WTC11 (cell line): ENCODE data around the gene MRPL55. TPM values are rescaled to one million over a fixed set of nuclear protein-coding genes. Genes with fewer than 3 reads are reported as not detected.

Experiments used
- ATAC-seq: fragments of 200-7000 bp; cut with Tn5 transposase; 2 replicates; pipeline ENCODE4 v1.10.0; 2021; ENCODE audit warnings: mild to moderate bottlenecking, moderate library complexity
- CTCF ChIA-PET: fragments of 300-600 bp; sonication (Branson Sonifier 250); formaldehyde crosslinking; loops from one replicate; lab custom pipeline; 2021; ENCODE audit warnings: antibody characterized with exemption; lab: Charles Lee
- POLR2A ChIA-PET: fragments of 350-600 bp; sonication (Branson Sonifier 250); formaldehyde crosslinking; loops from one replicate; lab custom pipeline; 2021; ENCODE audit warnings: antibody characterized with exemption; lab: Charles Lee
- DNase-seq: peaks from one replicate; pipeline ENCODE4 v3.0.0; 2021; ENCODE audit warnings: low spot score
- H3K27ac Mint-ChIP-seq: 2 replicates; pipeline ENCODE4 v1.8.0; 2021; ENCODE audit warnings: mixed read lengths
- H3K27me3 Mint-ChIP-seq: 2 replicates; pipeline ENCODE4 v1.8.0; 2021; ENCODE audit warnings: low read depth, mild to moderate bottlenecking, moderate library complexity, mixed read lengths
- H3K36me3 Mint-ChIP-seq: 2 replicates; pipeline ENCODE4 v1.8.0; 2021; ENCODE audit warnings: mixed read lengths
- H3K4me1 Mint-ChIP-seq: 2 replicates; pipeline ENCODE4 v1.8.0; 2022; ENCODE audit warnings: mixed read lengths
- H3K4me3 Mint-ChIP-seq: 2 replicates; pipeline ENCODE4 v1.8.0; 2021; ENCODE audit warnings: mild to moderate bottlenecking, moderate library complexity, mixed read lengths
- H3K9me3 Mint-ChIP-seq: 2 replicates; pipeline ENCODE4 v1.8.0; 2021; ENCODE audit warnings: mixed read lengths
- CBFB ChIP-seq: sonication (generic); formaldehyde crosslinking; IDR thresholded peaks from 2 replicates; pipeline ENCODE4 v1.8.1; 2022; ENCODE audit warnings: mild to moderate bottlenecking, low read depth, missing genetic modification reagents
- ESRRA ChIP-seq: sonication (generic); formaldehyde crosslinking; IDR thresholded peaks from 2 replicates; pipeline ENCODE4 v1.8.1; 2022; ENCODE audit warnings: mild to moderate bottlenecking, missing genetic modification reagents, borderline replicate concordance
- ETV6 ChIP-seq: sonication (generic); formaldehyde crosslinking; IDR thresholded peaks from 2 replicates; pipeline ENCODE4 v1.8.1; 2022; ENCODE audit warnings: mild to moderate bottlenecking, missing genetic modification reagents
- FOXK1 ChIP-seq: sonication (generic); formaldehyde crosslinking; IDR thresholded peaks from 2 replicates; pipeline ENCODE4 v1.8.0; 2022; ENCODE audit warnings: mild to moderate bottlenecking, moderate library complexity, missing genetic modification reagents
- FOXP1 ChIP-seq: sonication (generic); formaldehyde crosslinking; IDR thresholded peaks from 2 replicates; pipeline ENCODE4 v1.8.0; 2022; ENCODE audit warnings: missing genetic modification reagents, mild to moderate bottlenecking, moderate library complexity, borderline replicate concordance
- GABPB1 ChIP-seq: sonication (generic); formaldehyde crosslinking; IDR thresholded peaks from 2 replicates; pipeline ENCODE4 v1.8.1; 2023; ENCODE audit warnings: mild to moderate bottlenecking, missing genetic modification reagents
- JAZF1 ChIP-seq: fragments of 250-450 bp; sonication (Bioruptor Pico); IDR thresholded peaks from 2 replicates; pipeline ENCODE4 v1.9.0; 2021; ENCODE audit warnings: moderate library complexity, mild to moderate bottlenecking, inconsistent platforms
- NFE2L1 ChIP-seq: sonication (generic); formaldehyde crosslinking; IDR thresholded peaks from 2 replicates; pipeline ENCODE4 v1.8.1; 2023; ENCODE audit warnings: missing genetic modification reagents
- NR3C1 ChIP-seq: sonication (generic); formaldehyde crosslinking; conservative IDR thresholded peaks from 2 replicates; pipeline ENCODE4 v1.8.1; 2023; ENCODE audit warnings: low read depth, mild to moderate bottlenecking, missing genetic modification reagents
- OVOL2 ChIP-seq: fragments of 250-450 bp; sonication (Bioruptor Pico); IDR thresholded peaks from 2 replicates; pipeline ENCODE4 v1.9.0; 2021; ENCODE audit warnings: mild to moderate bottlenecking, borderline replicate concordance
- RELA ChIP-seq: sonication (generic); formaldehyde crosslinking; IDR thresholded peaks from 2 replicates; pipeline ENCODE4 v1.8.1; 2022; ENCODE audit warnings: missing genetic modification reagents, mild to moderate bottlenecking, borderline replicate concordance
- TP53 ChIP-seq: sonication (generic); formaldehyde crosslinking; IDR thresholded peaks from 2 replicates; pipeline ENCODE4 v1.8.1; 2023; ENCODE audit warnings: mild to moderate bottlenecking, missing genetic modification reagents
- ZNF138 ChIP-seq: sonication (generic); formaldehyde crosslinking; conservative IDR thresholded peaks from 2 replicates; pipeline ENCODE4 v1.8.1; 2022; ENCODE audit warnings: mild to moderate bottlenecking, moderate library complexity, missing genetic modification reagents
- ZNF219 ChIP-seq: sonication (generic); formaldehyde crosslinking; IDR thresholded peaks from 2 replicates; pipeline ENCODE4 v1.8.0; 2023; ENCODE audit warnings: missing genetic modification reagents, mild to moderate bottlenecking, borderline replicate concordance
- ZNF317 ChIP-seq: sonication (generic); formaldehyde crosslinking; IDR thresholded peaks from 2 replicates; pipeline ENCODE4 v1.8.1; 2023; ENCODE audit warnings: low read depth, mild to moderate bottlenecking, moderate library complexity, missing genetic modification reagents, borderline replicate concordance
- ZNF396 ChIP-seq: fragments of 250-450 bp; sonication (Bioruptor Pico); IDR thresholded peaks from 2 replicates; pipeline ENCODE4 v1.8.0; 2021; ENCODE audit warnings: mild to moderate bottlenecking, moderate library complexity, borderline replicate concordance
- total RNA-seq: library from RNA; stranded (reverse); gene quantifications from 3 replicates; pipeline ENCODE4 v1.2.3, GENCODE V29; 2021
- TF ChIP-seq, protein P1 (sequence below): sonication (generic); formaldehyde crosslinking; IDR thresholded peaks from 2 replicates; pipeline ENCODE4 v1.8.1; 2023; ENCODE audit warnings: mild to moderate bottlenecking, missing genetic modification reagents
- TF ChIP-seq, protein P2 (sequence below): sonication (generic); formaldehyde crosslinking; IDR thresholded peaks from 2 replicates; pipeline ENCODE4 v1.8.1; 2022; ENCODE audit warnings: missing genetic modification reagents, borderline replicate concordance
- TF ChIP-seq, protein P3 (sequence below): sonication (generic); formaldehyde crosslinking; IDR thresholded peaks from 2 replicates; pipeline ENCODE4 v1.8.1; 2023; ENCODE audit warnings: mild to moderate bottlenecking, missing genetic modification reagents, moderate library complexity
- TF ChIP-seq, protein P4 (sequence below): fragments of 250-450 bp; sonication (Bioruptor Pico); IDR thresholded peaks from 2 replicates; pipeline ENCODE4 v1.8.0; 2021; ENCODE audit warnings: mild to moderate bottlenecking
- TF ChIP-seq, protein P5 (sequence below): sonication (generic); formaldehyde crosslinking; IDR thresholded peaks from 2 replicates; pipeline ENCODE4 v1.8.0; 2023; ENCODE audit warnings: missing genetic modification reagents, mild to moderate bottlenecking, borderline replicate concordance
- TF ChIP-seq, protein P6 (sequence below): sonication (generic); formaldehyde crosslinking; IDR thresholded peaks from 2 replicates; pipeline ENCODE4 v1.8.1; 2022; ENCODE audit warnings: mild to moderate bottlenecking, missing genetic modification reagents, moderate library complexity, borderline replicate concordance

Gene MRPL55
- total RNA-seq, 1 experiment from 2014 or later = 66.9 TPM

DNA sequence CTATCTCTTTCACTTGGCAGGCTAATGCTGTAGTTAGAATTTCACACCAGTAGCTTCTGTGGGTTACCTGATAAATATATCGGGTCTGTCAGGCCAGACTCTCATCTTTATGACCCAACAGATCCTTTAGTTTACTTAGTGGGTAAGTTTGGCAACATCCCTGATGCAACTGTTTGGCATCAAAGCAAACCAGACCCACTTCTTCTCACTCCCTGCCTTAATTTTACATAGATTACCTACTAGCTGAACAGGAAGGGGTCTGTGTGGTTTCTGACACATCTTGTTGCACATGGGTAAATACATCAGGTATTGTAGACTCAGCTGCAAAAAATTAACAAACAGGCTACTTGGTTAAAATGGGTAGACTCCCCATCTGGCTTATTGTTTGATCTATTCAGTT, 27.8 kb upstream of the MRPL55 start:
- CTCF ChIA-PET = no interaction called here
- Mint-ChIP-seq H3K27me3 (peaks cover 59% of the 10 kb centered on the region), H3K36me3 (no peaks in the 10 kb centered on the region), H3K9me3 (no peaks in the 10 kb centered on the region), H3K4me3 (no peak overlapping the region), H3K27ac (no peak overlapping the region), H3K4me1 (peaks cover 7% of the 10 kb centered on the region; the same call in 1 of the 2 replicates)
- DNase-seq (no peak), ATAC-seq (no peak)
- POLR2A ChIA-PET = no interaction called here
- TF ChIP-seq ESRRA (no peak), GABPB1 (CRISPR knock-in tag) (peak; percentile 85), ETV6 (CRISPR knock-in tag) (no peak)
- TF ChIP-seq, protein P1, sequence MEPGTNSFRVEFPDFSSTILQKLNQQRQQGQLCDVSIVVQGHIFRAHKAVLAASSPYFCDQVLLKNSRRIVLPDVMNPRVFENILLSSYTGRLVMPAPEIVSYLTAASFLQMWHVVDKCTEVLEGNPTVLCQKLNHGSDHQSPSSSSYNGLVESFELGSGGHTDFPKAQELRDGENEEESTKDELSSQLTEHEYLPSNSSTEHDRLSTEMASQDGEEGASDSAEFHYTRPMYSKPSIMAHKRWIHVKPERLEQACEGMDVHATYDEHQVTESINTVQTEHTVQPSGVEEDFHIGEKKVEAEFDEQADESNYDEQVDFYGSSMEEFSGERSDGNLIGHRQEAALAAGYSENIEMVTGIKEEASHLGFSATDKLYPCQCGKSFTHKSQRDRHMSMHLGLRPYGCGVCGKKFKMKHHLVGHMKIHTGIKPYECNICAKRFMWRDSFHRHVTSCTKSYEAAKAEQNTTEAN (CRISPR knock-in tag) = no peak
- TF ChIP-seq, protein P2, sequence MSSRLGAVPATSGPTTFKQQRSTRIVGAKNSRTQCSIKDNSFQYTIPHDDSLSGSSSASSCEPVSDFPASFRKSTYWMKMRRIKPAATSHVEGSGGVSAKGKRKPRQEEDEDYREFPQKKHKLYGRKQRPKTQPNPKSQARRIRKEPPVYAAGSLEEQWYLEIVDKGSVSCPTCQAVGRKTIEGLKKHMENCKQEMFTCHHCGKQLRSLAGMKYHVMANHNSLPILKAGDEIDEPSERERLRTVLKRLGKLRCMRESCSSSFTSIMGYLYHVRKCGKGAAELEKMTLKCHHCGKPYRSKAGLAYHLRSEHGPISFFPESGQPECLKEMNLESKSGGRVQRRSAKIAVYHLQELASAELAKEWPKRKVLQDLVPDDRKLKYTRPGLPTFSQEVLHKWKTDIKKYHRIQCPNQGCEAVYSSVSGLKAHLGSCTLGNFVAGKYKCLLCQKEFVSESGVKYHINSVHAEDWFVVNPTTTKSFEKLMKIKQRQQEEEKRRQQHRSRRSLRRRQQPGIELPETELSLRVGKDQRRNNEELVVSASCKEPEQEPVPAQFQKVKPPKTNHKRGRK (CRISPR knock-in tag) = no peak
- TF ChIP-seq, protein P3, sequence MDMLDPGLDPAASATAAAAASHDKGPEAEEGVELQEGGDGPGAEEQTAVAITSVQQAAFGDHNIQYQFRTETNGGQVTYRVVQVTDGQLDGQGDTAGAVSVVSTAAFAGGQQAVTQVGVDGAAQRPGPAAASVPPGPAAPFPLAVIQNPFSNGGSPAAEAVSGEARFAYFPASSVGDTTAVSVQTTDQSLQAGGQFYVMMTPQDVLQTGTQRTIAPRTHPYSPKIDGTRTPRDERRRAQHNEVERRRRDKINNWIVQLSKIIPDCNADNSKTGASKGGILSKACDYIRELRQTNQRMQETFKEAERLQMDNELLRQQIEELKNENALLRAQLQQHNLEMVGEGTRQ (CRISPR knock-in tag) = no peak

DNA sequence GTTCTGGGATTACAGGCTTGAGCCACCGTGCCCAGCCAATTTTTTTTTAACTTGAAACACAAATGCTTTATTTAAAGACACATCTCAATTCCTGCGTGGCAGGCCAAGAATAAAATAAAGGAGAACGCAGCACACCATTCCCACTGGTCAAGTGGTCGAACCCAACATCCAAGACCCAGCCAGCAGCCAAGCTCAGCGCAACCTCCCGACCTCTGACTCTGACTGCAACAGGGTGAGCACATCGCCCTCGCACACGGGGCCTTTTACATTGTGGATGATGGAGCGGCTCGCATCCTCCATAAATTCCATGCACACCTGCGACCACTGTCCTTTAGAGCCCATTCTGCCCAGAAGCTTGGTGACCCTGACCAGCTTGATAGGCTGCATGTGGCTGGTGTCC, 25.5 kb upstream of the MRPL55 start:
- ATAC-seq (no peak), DNase-seq (no peak)
- Mint-ChIP-seq H3K36me3 (no peaks in the 10 kb centered on the region), H3K9me3 (no peaks in the 10 kb centered on the region), H3K4me3 (no peak overlapping the region), H3K4me1 (peaks cover 6% of the 10 kb centered on the region; the same call in 1 of the 2 replicates), H3K27me3 (peaks cover 71% of the 10 kb centered on the region), H3K27ac (no peak overlapping the region)
- TF ChIP-seq ZNF396 (CRISPR knock-in tag) (no peak), JAZF1 (no peak), ETV6 (CRISPR knock-in tag) (no peak)
- CTCF ChIA-PET = interaction anchor here (0.6 kb wide), 1 partner anchor 129 kb away, joined by 3 read pairs; no protein-coding TSS in a partner anchor
- POLR2A ChIA-PET = no interaction called here

DNA sequence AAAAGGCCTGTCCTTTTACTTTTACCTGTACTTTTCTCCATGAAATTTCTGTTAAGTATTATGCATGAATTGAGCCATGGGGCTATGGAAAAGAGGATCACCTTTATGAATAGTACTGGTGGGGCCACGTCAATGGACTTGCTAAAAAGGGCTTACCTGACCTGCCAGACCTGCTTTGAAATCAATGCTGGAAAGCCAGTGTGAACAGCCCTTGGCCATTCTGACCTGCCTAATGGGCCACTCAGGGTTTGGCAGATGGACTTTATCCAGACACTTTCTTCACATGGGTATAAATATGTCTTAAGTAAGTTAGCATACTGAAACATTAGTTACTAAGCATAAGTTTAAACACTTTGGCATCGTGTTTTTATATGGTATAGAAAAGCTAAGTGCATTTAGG, 22.7 kb upstream of the MRPL55 start:
- Mint-ChIP-seq H3K27me3 (peaks cover 80% of the 10 kb centered on the region), H3K36me3 (no peaks in the 10 kb centered on the region), H3K4me1 (peaks cover 6% of the 10 kb centered on the region; the same call in 1 of the 2 replicates), H3K4me3 (no peak overlapping the region), H3K27ac (no peak overlapping the region), H3K9me3 (no peaks in the 10 kb centered on the region)
- ATAC-seq (no peak), DNase-seq (no peak)
- ChIA-PET POLR2A (no interaction called here), CTCF (interaction anchor here (1.6 to 2.6 kb wide), 5 partner anchors 17 to 144 kb away, joined by 10 to 39 read pairs (median 11); partner anchors contain the start of genes GJC2 and IBA57)
- TF ChIP-seq ZNF219 (CRISPR knock-in tag) (no peak), ZNF138 (CRISPR knock-in tag) (no peak), FOXP1 (no peak), NFE2L1 (CRISPR knock-in tag) (no peak), NR3C1 (CRISPR knock-in tag) (no peak), RELA (CRISPR knock-in tag) (no peak), OVOL2 (CRISPR knock-in tag) (no peak), ZNF317 (CRISPR knock-in tag) (no peak), ETV6 (CRISPR knock-in tag) (no peak), CBFB (CRISPR knock-in tag) (no peak), TP53 (CRISPR knock-in tag) (no peak), FOXK1 (no peak)
- TF ChIP-seq, protein P4, sequence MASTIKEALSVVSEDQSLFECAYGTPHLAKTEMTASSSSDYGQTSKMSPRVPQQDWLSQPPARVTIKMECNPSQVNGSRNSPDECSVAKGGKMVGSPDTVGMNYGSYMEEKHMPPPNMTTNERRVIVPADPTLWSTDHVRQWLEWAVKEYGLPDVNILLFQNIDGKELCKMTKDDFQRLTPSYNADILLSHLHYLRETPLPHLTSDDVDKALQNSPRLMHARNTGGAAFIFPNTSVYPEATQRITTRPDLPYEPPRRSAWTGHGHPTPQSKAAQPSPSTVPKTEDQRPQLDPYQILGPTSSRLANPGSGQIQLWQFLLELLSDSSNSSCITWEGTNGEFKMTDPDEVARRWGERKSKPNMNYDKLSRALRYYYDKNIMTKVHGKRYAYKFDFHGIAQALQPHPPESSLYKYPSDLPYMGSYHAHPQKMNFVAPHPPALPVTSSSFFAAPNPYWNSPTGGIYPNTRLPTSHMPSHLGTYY (CRISPR knock-in tag) = no peak
- TF ChIP-seq, protein P5, sequence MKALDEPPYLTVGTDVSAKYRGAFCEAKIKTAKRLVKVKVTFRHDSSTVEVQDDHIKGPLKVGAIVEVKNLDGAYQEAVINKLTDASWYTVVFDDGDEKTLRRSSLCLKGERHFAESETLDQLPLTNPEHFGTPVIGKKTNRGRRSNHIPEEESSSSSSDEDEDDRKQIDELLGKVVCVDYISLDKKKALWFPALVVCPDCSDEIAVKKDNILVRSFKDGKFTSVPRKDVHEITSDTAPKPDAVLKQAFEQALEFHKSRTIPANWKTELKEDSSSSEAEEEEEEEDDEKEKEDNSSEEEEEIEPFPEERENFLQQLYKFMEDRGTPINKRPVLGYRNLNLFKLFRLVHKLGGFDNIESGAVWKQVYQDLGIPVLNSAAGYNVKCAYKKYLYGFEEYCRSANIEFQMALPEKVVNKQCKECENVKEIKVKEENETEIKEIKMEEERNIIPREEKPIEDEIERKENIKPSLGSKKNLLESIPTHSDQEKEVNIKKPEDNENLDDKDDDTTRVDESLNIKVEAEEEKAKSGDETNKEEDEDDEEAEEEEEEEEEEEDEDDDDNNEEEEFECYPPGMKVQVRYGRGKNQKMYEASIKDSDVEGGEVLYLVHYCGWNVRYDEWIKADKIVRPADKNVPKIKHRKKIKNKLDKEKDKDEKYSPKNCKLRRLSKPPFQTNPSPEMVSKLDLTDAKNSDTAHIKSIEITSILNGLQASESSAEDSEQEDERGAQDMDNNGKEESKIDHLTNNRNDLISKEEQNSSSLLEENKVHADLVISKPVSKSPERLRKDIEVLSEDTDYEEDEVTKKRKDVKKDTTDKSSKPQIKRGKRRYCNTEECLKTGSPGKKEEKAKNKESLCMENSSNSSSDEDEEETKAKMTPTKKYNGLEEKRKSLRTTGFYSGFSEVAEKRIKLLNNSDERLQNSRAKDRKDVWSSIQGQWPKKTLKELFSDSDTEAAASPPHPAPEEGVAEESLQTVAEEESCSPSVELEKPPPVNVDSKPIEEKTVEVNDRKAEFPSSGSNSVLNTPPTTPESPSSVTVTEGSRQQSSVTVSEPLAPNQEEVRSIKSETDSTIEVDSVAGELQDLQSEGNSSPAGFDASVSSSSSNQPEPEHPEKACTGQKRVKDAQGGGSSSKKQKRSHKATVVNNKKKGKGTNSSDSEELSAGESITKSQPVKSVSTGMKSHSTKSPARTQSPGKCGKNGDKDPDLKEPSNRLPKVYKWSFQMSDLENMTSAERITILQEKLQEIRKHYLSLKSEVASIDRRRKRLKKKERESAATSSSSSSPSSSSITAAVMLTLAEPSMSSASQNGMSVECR (CRISPR knock-in tag) = no peak
- TF ChIP-seq, protein P6, sequence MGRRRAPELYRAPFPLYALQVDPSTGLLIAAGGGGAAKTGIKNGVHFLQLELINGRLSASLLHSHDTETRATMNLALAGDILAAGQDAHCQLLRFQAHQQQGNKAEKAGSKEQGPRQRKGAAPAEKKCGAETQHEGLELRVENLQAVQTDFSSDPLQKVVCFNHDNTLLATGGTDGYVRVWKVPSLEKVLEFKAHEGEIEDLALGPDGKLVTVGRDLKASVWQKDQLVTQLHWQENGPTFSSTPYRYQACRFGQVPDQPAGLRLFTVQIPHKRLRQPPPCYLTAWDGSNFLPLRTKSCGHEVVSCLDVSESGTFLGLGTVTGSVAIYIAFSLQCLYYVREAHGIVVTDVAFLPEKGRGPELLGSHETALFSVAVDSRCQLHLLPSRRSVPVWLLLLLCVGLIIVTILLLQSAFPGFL (CRISPR knock-in tag) = no peak
